Measurements from ENCODE around the gene EDARADD.

DNA sequence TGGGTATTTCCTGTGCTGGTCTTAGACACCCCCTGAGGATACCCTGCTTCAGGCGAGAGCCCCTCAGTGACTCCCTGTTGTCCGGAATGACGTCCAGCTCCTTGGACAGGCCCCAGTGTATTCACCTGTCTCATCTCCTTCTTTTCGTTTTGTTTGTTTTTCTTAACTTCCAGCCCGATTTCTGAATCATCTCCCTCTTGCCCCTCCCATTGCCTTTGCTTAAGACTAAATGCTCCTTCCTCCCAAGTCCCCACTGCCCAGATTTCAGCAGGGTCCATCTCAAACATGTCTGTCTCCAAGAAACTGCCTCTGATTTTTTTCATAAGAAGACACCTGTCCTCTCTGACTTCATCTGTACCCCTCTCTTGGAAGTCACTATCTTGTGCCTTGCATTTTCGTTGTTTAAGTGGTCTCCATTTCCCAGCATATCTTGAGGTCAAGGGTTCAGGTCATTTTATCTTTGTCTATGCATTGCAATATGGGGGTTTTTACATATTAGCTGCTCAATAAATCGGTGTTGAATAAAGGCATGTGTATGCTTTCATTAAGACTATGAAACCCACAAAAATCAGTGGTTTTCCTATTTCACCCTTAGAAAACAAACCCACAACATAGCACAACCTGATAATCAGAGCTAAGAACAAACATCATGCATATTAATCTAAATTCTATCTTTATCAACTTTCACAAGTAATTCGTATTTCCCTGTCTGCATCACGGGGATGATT lies 71.3 kb downstream of the EDARADD start:
- TF ChIP-seq YY1 (IDR thresholded peaks at IDR 0.05; ENCODE audit: insufficient read depth, insufficient read length), result no peak
- TF ChIP-seq SUZ12 (IDR thresholded peaks at IDR 0.05; ENCODE audit: extremely low read depth, insufficient read depth, insufficient read length), result no peak
- TF ChIP-seq ZNF274 (IDR thresholded peaks at IDR 0.05; ENCODE audit: low read depth, low read length), result no peak

Data from NT2/D1 (cell line).